ENCODE measurements around the gene ARID3A. TPM values are rescaled to one million over a fixed set of nuclear protein-coding genes. Genes with fewer than 3 reads are reported as not detected.

The ARID3A gene
- total and polyA plus RNA-seq, 12 donors: 1.6 to 10.2 (median 7.4) TPM

- WGBS, 4 donors: 82 to 100% (median 87%) methylated on average over 1 to 37 of the region's 37 CpGs; no CpG with 5 or more reads in 1 of the 4 donors
- H3K4me1 ChIP-seq (replicated peaks in 1 of 2): peaks cover 0 to 3% of the 10 kb centered on the region in 2 donors
- H3K4me3 ChIP-seq: no peak overlapping the region
- no peaks in the 10 kb centered on the region for H3K36me3 ChIP-seq (replicated peaks in 1 of 2)
- H3K9me3 ChIP-seq (replicated peaks in 1 of 3): no peaks in the 10 kb centered on the region
- intact Hi-C loops (cut with DNase I): no loop called here
- peaks cover 16% of the 10 kb centered on the region for H3K27me3 ChIP-seq
- TF ChIP-seq CTCF (IDR thresholded peaks at IDR 0.05) (no peak), POLR2A (IDR thresholded peaks at IDR 0.05) (no peak)
- H3K27ac ChIP-seq: no peak overlapping the region
- no peak for DNase-seq
These were observed 77.4 kb downstream of the ARID3A start for GRCh38 chr19:1003283-1003682.

GRCh38 chr19:1004204-1004802 lies 78.5 kb downstream of the ARID3A start:
- Histone ChIP-seq H3K27me3 (peaks cover 12% of the 10 kb centered on the region), H3K9me3 (replicated peaks in 1 of 3) (no peaks in the 10 kb centered on the region), H3K36me3 (replicated peaks in 1 of 2) (no peaks in the 10 kb centered on the region), H3K4me3 (no peak overlapping the region), H3K27ac (no peak overlapping the region), H3K4me1 (replicated peaks in 1 of 2) (peaks cover 0 to 3% of the 10 kb centered on the region in 2 donors)
- WGBS, 4 donors: 60 to 83% (median 71%) methylated on average over 3 to 32 of the region's 32 CpGs
- intact Hi-C loops (cut with DNase I): no loop called here
- TF ChIP-seq POLR2A (IDR thresholded peaks at IDR 0.05) (no peak), CTCF (IDR thresholded peaks at IDR 0.05) (no peak)
- no peak for DNase-seq

GRCh38 chr19:1004803-1005664 lies 79.2 kb downstream of the ARID3A start:
- H3K27ac ChIP-seq: no peak overlapping the region
- H3K36me3 ChIP-seq (replicated peaks in 1 of 2): peaks cover 0 to 6% of the 10 kb centered on the region in 2 donors
- H3K9me3 ChIP-seq (replicated peaks in 1 of 3): no peaks in the 10 kb centered on the region
- WGBS, 4 donors: 84 to 88% (median 86%) methylated on average over 32 to 70 of the region's 70 CpGs
- TF ChIP-seq POLR2A (IDR thresholded peaks at IDR 0.05) (no peak), CTCF (IDR thresholded peaks at IDR 0.05) (no peak)
- H3K4me3 ChIP-seq: no peak overlapping the region
- peaks cover 8% of the 10 kb centered on the region for H3K27me3 ChIP-seq
- intact Hi-C loops (cut with DNase I): no loop called here
- DNase-seq: no peak
- H3K4me1 ChIP-seq (replicated peaks in 1 of 2): peaks cover 0 to 3% of the 10 kb centered on the region in 2 donors

- WGBS, 4 donors: 77 to 87% (median 81%) methylated on average over 20 to 27 of the region's 27 CpGs
- DNase-seq: no peak
- no peaks in the 10 kb centered on the region for H3K9me3 ChIP-seq (replicated peaks in 1 of 3)
- no peak overlapping the region for H3K27ac ChIP-seq
- intact Hi-C loops (cut with DNase I): no loop called here
- H3K27me3 ChIP-seq: no peaks in the 10 kb centered on the region
- H3K4me1 ChIP-seq (replicated peaks in 1 of 2): no peaks in the 10 kb centered on the region
- no peak overlapping the region for H3K4me3 ChIP-seq
- no peak for TF ChIP-seq POLR2A (IDR thresholded peaks at IDR 0.05)
- no peak for TF ChIP-seq CTCF (IDR thresholded peaks at IDR 0.05)
- H3K36me3 ChIP-seq (replicated peaks in 1 of 2): peaks cover 0 to 24% of the 10 kb centered on the region in 2 donors
These were observed 81.0 kb downstream of the ARID3A start for GRCh38 chr19:1006711-1007398.
